Loucy (cell line): ENCODE measurements around the gene BGN.

ENCODE experiments used
- H2AFZ ChIP-seq: fragments of 200-600 bp; sonication (generic); 2 replicates; pipeline ENCODE4 v1.6.0; 2016; ENCODE audit warnings: antibody characterized with exemption, mild to moderate bottlenecking, low read length, moderate library complexity
- H3F3A ChIP-seq: fragments of 200-600 bp; 2 replicates; pipeline ENCODE4 v1.6.0; 2016; ENCODE audit warnings: antibody characterized with exemption, low read depth, mild to moderate bottlenecking
- H3K27me3 ChIP-seq: fragments of 200-600 bp; sonication (generic); 2 replicates; pipeline ENCODE4 v1.6.1; 2014; ENCODE audit warnings: low read length, mild to moderate bottlenecking; ENCODE audit not compliant: insufficient read depth, poor library complexity, severe bottlenecking
- H3K36me3 ChIP-seq: fragments of 200-600 bp; sonication (generic); 2 replicates; pipeline ENCODE4 v1.6.1; 2016; ENCODE audit warnings: low read length; ENCODE audit not compliant: insufficient read depth
- H3K4me1 ChIP-seq: fragments of 200-600 bp; sonication (generic); 2 replicates; pipeline ENCODE4 v1.5.1; 2014; ENCODE audit warnings: low read length, mild to moderate bottlenecking; ENCODE audit not compliant: insufficient read depth, poor library complexity, severe bottlenecking
- H3K4me2 ChIP-seq: fragments of 200-600 bp; sonication (generic); 2 replicates; pipeline ENCODE4 v1.6.0; 2014; ENCODE audit warnings: antibody characterized with exemption, low read length, low read depth, mild to moderate bottlenecking; ENCODE audit not compliant: poor library complexity, severe bottlenecking
- H3K4me3 ChIP-seq: fragments of 200-600 bp; sonication (generic); 2 replicates; pipeline ENCODE4 v1.5.1; 2014; ENCODE audit warnings: low read length, mild to moderate bottlenecking, mixed read lengths; ENCODE audit not compliant: poor library complexity, severe bottlenecking
- H3K79me2 ChIP-seq: fragments of 200-600 bp; sonication (generic); 2 replicates; pipeline ENCODE4 v1.6.1; 2014; ENCODE audit warnings: low read length; ENCODE audit not compliant: insufficient read depth
- H3K9ac ChIP-seq: fragments of 200-600 bp; sonication (generic); 2 replicates; pipeline ENCODE4 v1.6.0; 2014; ENCODE audit warnings: mild to moderate bottlenecking, low read depth, low read length, moderate library complexity; ENCODE audit not compliant: poor library complexity, severe bottlenecking
- H3K9me2 ChIP-seq: fragments of 200-600 bp; sonication (generic); replicated peaks from 2 replicates; pipeline ENCODE4 v1.6.1; 2016; ENCODE audit warnings: low read depth, low read length, mixed read lengths
- H3K9me3 ChIP-seq: fragments of 200-600 bp; sonication (generic); 2 replicates; pipeline ENCODE4 v1.6.1; 2014; ENCODE audit warnings: mild to moderate bottlenecking, antibody characterized with exemption, low read length, low read depth; ENCODE audit not compliant: insufficient read depth
- H4K20me1 ChIP-seq: fragments of 200-600 bp; sonication (generic); 2 replicates; pipeline ENCODE4 v1.6.0; 2014; ENCODE audit warnings: antibody characterized with exemption, low read length, mild to moderate bottlenecking; ENCODE audit not compliant: insufficient read depth, poor library complexity, severe bottlenecking
- CTCF ChIP-seq: fragments of 200-600 bp; sonication (generic); conservative IDR thresholded peaks from 2 replicates; pipeline ENCODE4 v1.5.1; 2014; ENCODE audit warnings: mild to moderate bottlenecking, antibody characterized with exemption, low read length
- EZH2phosphoT487 ChIP-seq: fragments of 200-600 bp; IDR thresholded peaks from 2 replicates; pipeline ENCODE4 v1.6.1; 2018; ENCODE audit warnings: antibody characterized with exemption, mild to moderate bottlenecking, moderate library complexity, borderline replicate concordance

BGN gene

GRCh38 chrX:153474718-153475117 is 20.1 kb upstream of the BGN start:
- no peak for TF ChIP-seq EZH2phosphoT487
- TF ChIP-seq CTCF = no peak
- Histone ChIP-seq H2AFZ (no peak overlapping the region), H3K4me3 (no peak overlapping the region)

DNA sequence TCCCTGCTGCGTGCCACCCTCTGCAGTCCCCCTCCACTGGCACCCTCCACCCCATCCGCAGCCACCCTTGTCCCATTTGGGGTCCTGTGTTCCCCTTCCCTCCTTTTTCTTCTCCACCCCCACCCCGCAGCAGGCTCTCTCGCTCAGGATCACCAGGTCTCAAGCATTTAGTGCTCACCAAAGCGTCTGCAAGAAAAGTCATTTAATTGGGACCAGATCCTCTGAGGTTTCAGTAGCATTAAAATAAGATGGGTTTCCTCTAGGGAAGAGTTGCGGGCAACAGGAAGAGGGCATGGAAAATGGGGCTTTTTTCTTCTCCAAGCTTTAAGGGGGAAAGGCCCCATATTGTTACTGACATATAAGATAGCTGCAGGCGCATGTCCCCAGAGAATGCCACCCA is 19.5 kb upstream of the BGN start:
- Histone ChIP-seq H3K9ac (no peak overlapping the region), H3K27me3 (no peaks in the 10 kb centered on the region), H2AFZ (no peak overlapping the region), H3K4me3 (no peak overlapping the region), H3K4me1 (no peaks in the 10 kb centered on the region), H4K20me1 (no peaks in the 10 kb centered on the region), H3K4me2 (no peak overlapping the region), H3K9me3 (no peaks in the 10 kb centered on the region), H3K36me3 (no peaks in the 10 kb centered on the region), H3K9me2 (no peaks in the 10 kb centered on the region), H3F3A (no peaks in the 10 kb centered on the region), H3K79me2 (no peaks in the 10 kb centered on the region)
- no peak for TF ChIP-seq EZH2phosphoT487
- no peak for TF ChIP-seq CTCF

More at GRCh38 chrX:153474718-153475117, 20.1 kb upstream of the BGN start:
- H3K79me2 ChIP-seq = peaks cover 4% of the 10 kb centered on the region; the same call in 1 of the 2 replicates
- no peaks in the 10 kb centered on the region for H3K4me1 ChIP-seq
- no peaks in the 10 kb centered on the region for H3F3A ChIP-seq
- H3K4me2 ChIP-seq = no peak overlapping the region
- peaks cover 2% of the 10 kb centered on the region for H4K20me1 ChIP-seq
- H3K9me2 ChIP-seq = no peaks in the 10 kb centered on the region
- no peaks in the 10 kb centered on the region for H3K36me3 ChIP-seq
- no peaks in the 10 kb centered on the region for H3K27me3 ChIP-seq
- no peak overlapping the region for H3K9ac ChIP-seq
- no peaks in the 10 kb centered on the region for H3K9me3 ChIP-seq

- no peak overlapping the region for H3K4me2 ChIP-seq
- H3K9me2 ChIP-seq = no peaks in the 10 kb centered on the region
- H4K20me1 ChIP-seq = no peaks in the 10 kb centered on the region
- H3K4me3 ChIP-seq = no peak overlapping the region
- TF ChIP-seq CTCF (no peak), EZH2phosphoT487 (no peak)
- no peaks in the 10 kb centered on the region for H3K4me1 ChIP-seq
- H2AFZ ChIP-seq = no peak overlapping the region
- H3K9me3 ChIP-seq = no peaks in the 10 kb centered on the region
- no peak overlapping the region for H3K9ac ChIP-seq
- no peaks in the 10 kb centered on the region for H3K79me2 ChIP-seq
- H3K36me3 ChIP-seq = no peaks in the 10 kb centered on the region
- no peaks in the 10 kb centered on the region for H3K27me3 ChIP-seq
- H3F3A ChIP-seq = no peaks in the 10 kb centered on the region
Observed at GRCh38 chrX:153475751-153476281, 19.0 kb upstream of the BGN start.
